Measurements from ENCODE around the gene PTCH2.

Gene PTCH2

DNA sequence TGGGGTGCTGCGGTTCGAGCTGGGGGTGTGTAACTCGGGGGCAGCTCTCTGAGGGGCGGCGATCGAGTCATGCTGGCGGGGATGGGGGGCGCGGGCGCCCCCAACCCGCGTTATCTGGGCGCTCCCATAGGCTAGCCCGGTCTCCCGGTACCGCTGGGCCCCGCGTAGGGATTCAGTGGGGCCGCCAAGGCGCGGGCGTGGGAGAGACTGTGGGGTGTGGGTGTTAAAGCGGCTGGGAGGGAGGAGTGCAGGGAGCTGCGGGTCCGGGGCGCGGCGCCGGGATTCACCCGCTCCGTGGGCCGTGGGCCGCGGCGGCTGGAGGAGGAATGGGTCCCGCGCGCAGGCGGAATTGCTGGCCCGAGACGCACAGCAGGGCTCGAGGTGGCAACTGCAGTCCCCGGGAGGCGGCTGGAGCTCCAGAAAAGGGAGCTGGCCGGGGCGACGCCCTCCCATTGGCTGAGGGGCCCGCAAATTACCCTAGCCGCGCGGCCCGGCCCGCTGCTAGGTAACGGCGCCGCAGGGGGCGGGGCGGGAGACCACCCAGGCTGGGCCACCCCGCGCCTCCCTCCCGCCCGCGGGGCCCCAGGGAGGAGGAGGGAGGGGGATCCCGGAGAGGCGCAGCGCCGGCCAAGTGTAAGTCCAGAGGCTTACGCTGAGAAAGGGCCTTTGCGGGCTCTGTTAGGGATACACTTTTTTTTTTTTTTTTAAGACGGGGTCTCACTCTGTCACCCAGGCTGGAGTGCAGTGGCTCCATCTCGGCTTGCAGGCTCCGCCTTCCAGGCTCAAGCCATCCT lies at the start of gene PTCH2:
Gene PTCH2, minus strand, starts transcription at position 392 of the 794 bp plus-strand sequence. Its CDS starts 321 bp downstream, at position 71.
- peak; percentile 92 for DNase-seq (ENCODE audit: low spot score)

DNA sequence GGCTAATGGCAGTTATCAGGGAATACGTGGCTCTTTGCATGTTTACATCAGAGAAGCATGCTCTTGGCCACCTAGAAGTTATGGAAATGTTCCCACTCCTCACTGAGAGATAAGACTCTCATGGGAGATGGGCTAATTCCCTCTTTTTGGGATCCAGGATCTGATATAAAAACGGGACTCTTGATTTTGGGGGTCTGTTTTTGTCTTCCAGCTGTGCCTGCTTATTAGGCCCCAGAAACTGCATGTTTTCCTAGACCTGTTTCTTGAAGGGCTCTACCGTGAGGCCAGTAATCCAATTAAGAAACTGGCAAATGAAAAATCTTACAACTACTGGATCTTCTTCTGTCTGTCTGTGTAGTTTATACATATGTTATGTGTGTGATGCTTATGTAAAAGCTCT lies 47.0 kb upstream of the PTCH2 start:
- DNase-seq (ENCODE audit: low spot score): no peak

DNA sequence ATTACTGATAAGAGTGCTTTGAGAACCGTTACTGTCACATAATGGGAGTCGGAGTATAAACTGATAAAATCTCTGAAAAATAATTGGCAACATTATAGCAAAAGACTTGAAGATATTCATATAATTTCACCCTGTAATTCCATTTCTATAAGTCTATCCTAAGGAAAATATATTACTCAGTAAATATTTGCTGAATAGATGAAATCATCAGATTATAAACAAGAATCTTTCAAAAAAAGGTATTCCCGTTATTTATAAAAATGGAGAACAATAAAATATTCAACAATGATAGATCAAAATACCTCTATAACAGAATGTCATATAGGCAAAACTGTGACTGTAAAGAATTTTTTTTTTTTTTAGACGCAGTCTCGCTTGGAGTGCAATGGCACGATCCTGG lies 42.4 kb upstream of the PTCH2 start:
- no peak for DNase-seq (ENCODE audit: low spot score)

- no peak for DNase-seq (ENCODE audit: low spot score)
Observed at GRCh38 chr1:44884746-44885145, 41.7 kb upstream of the PTCH2 start.

DNA sequence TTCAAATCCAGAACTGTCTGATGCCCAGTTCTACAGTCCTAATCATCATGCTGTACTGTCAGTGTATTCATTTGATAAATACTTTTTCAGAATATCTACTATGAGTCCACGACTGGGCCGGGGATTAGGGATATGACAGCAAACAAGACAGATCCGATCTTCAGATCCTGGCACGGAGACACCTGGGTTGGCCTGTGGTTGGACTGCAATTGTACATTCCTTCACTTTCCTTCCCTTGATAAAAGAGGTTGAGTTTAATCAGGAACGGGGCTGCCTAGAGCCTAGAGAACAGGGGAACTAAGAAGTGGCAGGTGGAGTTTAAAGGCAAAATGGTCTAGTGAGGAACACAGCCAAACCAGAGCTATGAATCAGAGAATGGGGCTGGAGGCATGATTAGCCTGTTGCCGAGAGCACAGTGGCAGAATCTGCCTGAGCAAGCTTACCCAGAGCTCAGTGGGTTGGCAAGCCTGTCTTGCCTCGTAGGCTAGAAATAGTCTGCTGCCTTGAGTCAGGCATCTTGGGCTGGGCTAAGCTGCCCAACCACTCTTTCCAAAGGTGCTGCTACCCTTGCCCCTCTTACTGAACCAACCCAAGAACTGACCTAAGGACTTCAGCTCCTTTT lies 38.1 kb upstream of the PTCH2 start:
- no peak for DNase-seq (ENCODE audit: low spot score)

DNA sequence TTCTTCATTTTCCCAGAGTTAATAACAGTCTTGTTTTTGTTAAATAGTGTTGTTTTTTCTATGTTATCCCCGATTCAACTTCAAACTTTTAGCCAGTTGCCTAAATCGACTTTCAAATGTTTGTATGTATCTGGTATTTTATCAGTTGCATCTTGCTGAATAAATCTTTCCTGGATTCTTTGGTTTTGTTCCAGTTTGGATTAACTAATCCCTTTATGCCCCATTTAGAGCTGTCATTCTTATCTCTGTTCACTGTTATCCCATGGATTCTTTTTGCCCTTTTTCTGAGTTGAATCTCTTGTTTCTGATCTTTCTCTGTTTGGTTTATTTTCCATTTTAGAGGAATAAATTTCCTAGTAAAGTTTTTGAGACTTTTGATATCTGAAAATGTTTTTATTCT lies 31.1 kb upstream of the PTCH2 start:
- no peak for DNase-seq (ENCODE audit: low spot score)

DNA sequence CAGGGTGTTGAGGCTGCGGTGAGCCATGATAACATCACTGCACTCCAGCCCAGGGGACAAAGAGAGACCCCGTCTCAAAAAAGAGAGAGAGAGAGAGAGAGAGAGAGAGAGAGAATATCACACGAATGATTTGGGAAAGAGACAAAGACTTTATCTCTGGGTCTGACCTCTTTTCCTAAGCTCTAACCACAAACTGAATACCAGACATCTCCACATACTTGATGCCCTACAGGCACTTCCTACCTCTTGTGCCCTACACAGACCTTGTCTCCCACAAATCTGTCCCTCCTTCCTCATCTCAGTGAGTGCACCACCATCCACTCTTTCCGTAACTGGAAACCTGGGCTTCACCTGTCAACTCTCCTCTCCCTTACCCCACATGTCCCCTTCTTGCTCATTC lies 27.0 kb upstream of the PTCH2 start:
- no peak for DNase-seq (ENCODE audit: low spot score)

- no peak for DNase-seq (ENCODE audit: low spot score)
Observed at GRCh38 chr1:44867801-44868200, 24.7 kb upstream of the PTCH2 start.

DNA sequence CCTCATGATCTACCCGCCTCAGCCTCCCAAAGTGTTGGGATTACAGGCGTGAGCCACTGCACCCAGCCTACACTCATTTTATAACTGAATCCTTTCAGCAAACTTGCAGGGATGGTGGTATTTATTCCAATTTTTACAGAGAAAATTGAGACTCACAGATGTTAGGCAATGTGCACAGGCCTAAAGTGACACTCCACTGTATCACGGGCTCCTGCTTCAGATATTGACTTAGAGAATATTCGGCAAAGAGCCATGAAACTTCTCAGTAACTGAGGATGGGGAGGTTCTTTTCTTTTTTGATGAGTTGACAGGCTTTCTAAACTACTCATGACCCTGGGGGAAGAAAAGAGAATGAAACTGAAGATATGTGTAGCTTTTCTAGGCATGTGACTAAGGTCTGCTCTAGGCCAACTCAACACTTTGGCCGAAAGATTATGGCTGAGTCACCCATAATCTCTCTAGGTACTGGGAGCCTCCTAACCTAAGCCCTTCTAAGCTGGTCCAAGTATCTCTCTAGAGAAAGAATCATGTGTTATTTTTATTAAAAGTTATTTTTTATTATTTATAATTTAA lies 19.9 kb upstream of the PTCH2 start:
- DNase-seq (ENCODE audit: low spot score): no peak

DNA sequence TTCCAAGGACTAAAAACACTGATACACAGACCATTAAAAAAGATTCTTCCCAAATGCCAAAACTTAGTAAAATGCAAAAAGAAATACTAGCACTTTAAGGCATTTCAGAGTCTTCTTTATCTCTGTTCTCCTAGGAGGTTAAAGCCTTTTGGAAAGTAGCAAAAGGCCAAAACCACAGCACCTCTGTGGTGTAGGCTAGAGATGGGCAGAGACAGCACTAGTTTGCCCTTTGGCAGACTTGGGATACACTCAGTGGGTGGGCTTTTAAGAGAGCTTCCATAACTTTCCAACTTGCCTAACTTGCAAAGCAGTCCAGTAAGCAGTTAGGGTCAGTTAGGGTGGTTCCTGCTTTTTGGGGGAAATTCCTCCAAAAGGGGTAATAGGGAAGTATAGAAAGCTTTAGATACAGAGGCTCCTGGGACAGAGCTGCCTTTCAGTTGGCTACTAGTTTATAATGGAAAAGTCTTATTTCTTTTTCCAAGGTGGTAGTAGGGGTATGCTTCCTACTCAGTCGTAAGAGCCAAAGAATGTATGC lies 17.9 kb upstream of the PTCH2 start:
- DNase-seq (ENCODE audit: low spot score): no peak

DNA sequence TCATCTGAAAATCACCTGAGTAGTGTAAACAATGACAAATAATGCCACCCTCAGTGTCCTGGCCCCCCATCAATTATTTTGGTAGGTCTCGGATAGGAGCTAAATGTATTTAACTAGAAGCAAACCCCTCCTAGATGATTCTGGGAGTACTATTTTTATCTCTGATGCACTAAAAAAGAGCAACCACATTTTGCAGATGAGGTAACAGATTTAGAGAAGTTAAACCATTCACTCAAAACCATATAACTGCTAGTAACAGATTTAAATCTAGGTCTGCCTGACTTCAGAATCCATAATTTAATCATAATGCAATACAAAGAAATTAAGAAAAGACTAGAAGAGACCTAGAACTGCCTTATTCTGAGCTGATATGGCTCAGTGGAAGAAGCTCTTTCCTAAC lies 17.3 kb upstream of the PTCH2 start:
- no peak for DNase-seq (ENCODE audit: low spot score)

- no peak for DNase-seq (ENCODE audit: low spot score)
Observed at GRCh38 chr1:44857446-44857845, 14.4 kb upstream of the PTCH2 start.

GRCh38 chr1:44855742-44856141 lies 12.7 kb upstream of the PTCH2 start:
- no peak for DNase-seq (ENCODE audit: low spot score)

- no peak for DNase-seq (ENCODE audit: low spot score)
Observed at GRCh38 chr1:44854970-44855369, 11.9 kb upstream of the PTCH2 start.

DNA sequence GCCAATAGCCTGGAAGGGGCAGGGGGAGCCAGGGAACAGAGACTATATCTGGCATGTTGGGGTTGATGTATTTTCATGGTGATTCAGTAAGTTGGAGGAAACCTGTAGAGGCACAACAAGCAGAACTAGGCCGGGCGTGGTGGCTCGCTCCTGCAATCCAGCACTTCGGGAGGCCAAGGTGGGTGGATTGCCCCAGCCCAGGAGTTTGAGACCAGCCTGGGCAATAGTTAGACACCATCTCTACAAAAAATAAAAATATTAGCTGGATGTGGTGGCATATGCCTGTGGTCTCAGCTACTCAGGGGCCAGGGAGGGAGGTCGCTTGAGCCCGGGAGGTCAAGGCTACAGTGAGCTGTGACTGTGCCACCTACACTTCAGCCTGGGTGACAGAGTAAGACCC lies 10.1 kb upstream of the PTCH2 start:
- no peak for DNase-seq (ENCODE audit: low spot score)

GRCh38 chr1:44851308-44851707 lies 8.3 kb upstream of the PTCH2 start:
- DNase-seq (ENCODE audit: low spot score): no peak

- DNase-seq (ENCODE audit: low spot score): no peak
Observed at GRCh38 chr1:44849575-44850132, 6.6 kb upstream of the PTCH2 start.

- DNase-seq (ENCODE audit: low spot score): no peak
Observed at GRCh38 chr1:44848456-44849181, 5.6 kb upstream of the PTCH2 start.

- DNase-seq (ENCODE audit: low spot score): no peak
Observed at GRCh38 chr1:44847845-44848244, 4.8 kb upstream of the PTCH2 start.

GRCh38 chr1:44846985-44847384 lies 3.9 kb upstream of the PTCH2 start:
- no peak for DNase-seq (ENCODE audit: low spot score)

GRCh38 chr1:44842486-44842861 lies 579 bp downstream of the PTCH2 start:
- DNase-seq (ENCODE audit: low spot score): no peak

GRCh38 chr1:44839576-44839975 lies 3.5 kb downstream of the PTCH2 start:
- no peak for DNase-seq (ENCODE audit: low spot score)
